HG03571 (cell line): ENCODE measurements around the gene PINLYP.
"Not testable (repeated sequence)": the region's sequence is repeated elsewhere in the genome, so short reads cannot be mapped to it uniquely, and the experiment has no call there.

Source experiments
- ATAC-seq: cut with Tn5 transposase; IDR thresholded peaks from one replicate; pipeline ENCODE4 v1.9.1; 2021; ENCODE audit not compliant: unreplicated experiment

PINLYP gene

DNA sequence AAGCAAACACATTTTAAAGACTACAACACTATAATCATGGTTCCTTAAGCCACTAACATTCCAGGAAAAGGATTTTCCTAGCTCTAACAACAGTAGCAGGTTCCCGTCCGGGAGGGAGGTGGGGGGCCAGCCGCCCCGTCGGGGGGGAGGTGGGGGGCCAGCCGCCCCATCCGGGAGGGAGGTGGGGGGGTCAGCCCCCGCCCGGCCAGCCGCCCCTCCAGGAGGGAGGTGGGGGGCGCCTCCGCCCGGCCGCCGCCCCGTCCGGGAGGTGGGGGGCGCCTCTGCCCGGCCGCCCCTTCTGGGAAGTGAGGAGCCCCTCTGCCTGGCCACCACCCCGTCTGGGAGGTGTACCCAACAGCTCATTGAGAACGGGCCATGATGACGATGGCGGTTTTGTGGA is 27.7 kb upstream of the PINLYP start:
- not testable (repeated sequence) for ATAC-seq

DNA sequence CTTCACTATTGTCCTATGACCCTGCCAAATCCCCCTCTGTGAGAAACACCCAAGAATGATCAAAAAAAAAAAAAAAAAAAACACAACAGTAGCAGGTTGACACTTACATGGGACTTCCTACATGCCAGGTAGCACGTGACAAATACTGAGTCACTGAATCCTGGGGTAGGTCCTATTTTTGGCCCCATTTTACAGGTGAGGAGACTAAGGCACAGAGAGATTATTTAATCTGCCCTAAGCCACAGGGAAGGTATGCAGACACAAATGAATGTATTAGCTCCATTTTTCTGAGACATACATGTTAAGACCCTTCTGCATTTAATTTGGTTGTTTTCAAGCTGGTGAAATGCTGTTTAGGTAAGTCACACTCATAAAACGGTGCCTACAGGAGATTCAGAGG is 26.9 kb upstream of the PINLYP start:
- ATAC-seq: no peak

DNA sequence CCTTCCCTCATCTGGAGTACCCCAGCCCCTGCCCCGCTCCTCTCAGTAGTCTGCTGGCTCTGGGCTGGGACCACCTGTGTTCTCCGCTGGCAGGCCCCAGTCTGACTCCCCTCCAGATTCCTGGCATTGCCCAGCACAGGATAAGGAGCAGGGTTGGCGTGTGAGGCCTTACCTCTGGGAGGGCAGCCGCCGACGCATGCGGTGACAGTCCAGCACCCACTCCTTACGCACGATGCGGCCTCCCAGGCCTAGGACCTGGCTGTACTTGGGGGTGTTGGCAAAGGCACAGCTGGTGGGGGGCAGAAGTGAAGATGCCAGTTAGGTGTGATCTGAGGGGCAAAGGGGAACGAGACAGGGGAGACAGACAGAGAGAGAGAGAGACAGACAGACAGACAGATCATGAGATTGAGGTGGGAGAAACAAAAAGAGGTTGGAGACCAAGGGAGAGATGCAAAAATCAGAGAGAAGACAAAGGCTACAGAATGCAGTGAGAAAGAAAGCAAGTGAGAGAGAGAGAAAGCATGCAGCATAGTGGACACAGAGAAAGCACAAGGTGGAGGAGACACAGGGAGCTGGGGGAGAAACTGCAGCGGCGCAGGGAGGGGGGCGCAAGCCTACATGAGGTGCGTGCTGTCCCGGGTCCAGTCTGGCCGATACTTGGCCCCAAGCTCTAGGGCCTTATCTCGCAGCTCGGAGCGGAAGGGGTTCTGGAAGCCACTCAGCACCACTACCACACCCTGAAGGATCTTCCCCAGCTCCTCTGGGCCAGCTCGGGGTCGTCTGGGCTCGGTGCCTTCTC is 24.0 kb upstream of the PINLYP start:
- no peak for ATAC-seq

DNA sequence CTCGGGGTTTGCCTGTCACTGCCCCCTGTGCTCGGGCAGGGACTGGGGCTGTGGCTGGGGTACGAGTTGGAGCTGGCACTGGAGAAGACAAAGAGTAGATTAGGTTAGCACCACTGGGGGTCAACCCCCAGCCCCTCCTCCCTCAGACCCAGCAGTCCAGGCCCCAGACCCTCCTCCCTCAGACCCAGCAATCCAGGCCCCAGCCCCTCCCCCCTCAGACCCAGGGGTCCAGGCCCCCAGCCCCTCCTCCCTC is 23.5 kb upstream of the PINLYP start:
- ATAC-seq: no peak

DNA sequence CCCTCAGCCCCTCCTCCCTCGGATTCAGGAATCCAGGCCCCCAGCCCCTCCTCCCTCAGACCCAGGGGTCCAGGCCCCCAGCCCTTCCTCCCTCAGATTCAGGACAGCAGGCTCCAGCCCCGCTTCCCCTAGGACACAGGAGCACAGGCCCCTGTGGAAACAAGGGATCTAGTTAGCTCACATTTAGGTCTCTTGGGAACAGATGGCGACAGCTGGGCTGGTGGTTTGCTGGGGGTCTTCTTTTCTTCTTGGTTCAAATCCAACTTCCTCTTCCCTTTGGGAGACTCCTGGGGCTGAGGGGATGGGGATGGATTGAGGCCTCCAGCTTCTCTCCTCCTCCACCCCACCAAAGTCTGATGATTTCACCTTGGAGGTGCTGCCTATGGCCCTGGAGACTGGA is 23.0 kb upstream of the PINLYP start:
- no peak for ATAC-seq

DNA sequence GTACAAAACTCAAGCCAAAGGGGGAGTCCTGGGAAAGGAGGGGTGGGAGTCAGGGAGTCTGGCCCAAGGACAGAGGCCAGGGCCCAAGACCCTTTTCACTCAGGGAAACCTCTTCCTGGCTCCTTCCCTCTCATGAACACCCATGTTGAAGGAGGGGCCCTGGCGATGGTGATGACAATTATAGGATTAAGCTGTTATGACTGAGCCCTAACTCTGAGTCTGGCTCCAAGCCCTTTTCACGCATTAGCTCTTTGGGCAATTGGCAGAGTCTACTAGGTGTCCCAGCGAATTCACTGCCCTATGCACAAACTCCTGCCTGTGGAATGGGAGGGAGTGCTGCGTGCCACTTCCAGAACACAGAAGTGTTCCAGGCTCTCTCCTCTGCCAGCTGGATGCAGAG is 21.9 kb upstream of the PINLYP start:
- ATAC-seq: no peak

DNA sequence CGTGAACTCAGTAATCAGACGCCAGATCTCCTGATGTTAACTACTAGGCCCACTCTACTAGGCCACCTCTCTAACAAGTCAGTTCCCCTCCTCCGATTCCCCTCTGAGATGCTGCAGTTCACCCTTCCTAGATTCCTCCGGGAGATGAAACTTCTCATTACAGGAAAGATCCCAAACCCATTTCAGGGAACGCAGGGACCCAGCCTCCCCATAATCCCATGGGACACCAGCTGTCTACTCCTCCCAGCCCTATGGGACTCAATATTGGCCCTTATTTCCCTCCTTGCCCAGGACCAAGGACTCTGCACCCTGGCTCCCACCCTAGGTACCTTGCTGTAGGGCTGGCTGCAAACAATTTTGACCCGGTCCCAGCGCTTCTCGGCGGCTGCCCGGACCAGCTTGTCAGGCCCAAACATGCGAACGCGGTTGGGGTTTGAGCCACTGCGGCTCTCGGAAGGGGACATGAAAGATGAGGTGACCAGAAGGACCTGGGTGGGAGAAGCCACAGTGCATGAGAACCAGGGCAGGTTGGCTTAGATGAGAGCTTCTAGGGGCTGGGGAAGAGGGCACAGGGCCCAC is 21.2 kb upstream of the PINLYP start:
- no peak for ATAC-seq

DNA sequence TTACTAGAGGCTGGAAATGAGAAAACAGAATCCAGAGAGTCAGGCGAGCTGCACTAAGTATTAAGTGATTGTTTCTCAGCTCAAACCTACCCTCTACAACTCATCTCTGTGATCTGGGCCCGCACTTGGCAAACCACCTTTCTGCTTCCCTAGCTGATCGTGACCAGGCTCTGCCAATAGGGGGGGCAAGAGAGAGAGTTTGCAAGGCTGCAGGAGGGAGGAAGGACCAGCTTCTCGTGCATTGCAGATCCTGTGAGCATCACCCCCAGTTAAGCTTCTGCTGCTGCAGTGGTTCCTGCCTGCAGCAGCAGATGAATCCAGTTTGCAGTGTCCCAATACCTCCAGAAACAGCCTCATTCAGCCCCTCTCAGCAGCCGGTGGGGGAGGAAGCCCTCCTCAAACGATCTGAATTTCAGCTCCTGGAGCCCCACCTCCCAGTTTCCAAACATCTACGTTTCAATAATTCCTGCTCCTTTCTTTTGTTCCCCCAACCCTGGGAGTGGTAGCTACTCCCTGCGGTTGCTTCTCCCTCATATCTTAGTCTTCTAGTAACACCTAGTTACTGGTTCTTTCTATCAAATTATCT is 20.3 kb upstream of the PINLYP start:
- ATAC-seq: no peak

DNA sequence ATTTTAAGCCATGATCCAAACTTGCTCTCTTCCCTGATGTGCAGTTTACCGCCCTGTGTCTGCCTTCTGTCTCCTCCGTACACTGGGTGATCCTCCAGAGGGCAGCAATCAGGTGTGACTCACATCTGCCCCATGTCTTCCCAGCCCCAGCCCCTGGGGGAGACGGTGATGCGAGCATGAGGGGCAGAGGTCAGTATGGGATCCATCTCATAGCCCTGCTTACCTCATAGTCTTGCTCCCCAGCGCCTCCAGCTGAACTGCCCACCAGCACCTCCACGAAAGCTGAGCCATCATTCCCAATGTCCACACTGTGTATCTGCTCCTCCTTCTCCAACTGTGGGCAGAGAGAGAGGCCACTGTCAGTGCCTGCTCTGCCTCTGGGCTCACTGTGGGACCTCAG is 14.9 kb upstream of the PINLYP start:
- ATAC-seq: no peak

DNA sequence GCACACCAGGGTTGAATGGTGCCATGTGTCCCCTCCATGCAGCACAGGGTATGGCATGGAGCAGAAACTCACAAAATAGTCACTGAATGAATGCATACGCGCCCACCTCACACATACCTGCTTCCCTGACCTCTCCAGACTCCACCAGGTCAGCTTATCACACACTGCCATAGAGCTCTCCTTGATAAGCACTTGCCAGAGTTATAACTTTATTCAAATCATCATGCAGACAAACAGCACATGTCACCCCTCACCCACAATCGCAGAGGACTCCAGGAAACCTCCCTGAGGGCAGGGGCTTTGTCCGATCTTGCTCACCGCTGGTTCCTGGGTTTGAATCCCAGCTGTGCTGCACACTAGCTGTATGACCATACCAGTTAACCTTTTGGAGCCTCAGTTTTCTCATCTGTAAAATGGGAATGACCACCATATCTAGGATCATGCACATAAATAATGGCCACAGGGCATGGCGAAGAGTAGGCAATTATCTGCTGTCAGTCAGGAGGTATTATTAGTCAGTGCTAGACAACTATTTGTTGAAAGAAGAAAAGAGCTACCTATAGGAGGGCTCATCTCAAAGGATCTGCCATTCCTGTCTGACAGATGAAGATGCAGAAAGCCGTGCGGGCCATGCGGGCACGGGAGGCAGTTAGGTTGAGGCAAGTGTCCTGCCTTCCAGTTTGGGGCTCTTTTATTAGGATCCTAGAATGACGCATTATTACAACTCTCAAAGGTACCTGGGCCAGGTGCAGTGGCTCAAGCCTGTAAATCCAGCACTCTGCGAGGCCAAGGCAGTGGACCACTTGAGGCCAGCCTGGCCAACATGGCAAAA is 14.2 kb upstream of the PINLYP start:
- no peak for ATAC-seq

DNA sequence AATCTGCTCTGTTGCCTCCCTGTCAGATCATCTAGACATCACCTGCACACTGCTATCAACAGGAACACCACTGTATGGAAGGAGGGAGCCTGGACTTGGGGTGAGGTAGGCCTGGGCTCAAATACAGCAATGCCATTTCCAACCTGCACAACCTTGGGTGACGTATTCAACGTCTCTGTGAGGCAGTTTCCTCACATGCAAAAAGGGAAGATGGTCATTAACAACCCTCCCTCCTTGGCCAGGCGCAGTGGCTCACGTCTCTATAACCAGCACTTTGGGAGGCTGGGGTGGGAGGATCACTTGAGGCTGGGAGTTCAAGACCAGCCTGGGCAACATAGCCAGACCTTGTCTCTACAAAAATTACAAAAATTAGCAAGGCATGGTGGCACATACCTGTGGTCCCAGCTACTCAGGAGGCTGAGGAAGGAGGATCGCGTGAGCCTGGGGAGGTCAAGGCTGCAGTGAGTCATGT is 13.3 kb upstream of the PINLYP start:
- ATAC-seq: no peak

DNA sequence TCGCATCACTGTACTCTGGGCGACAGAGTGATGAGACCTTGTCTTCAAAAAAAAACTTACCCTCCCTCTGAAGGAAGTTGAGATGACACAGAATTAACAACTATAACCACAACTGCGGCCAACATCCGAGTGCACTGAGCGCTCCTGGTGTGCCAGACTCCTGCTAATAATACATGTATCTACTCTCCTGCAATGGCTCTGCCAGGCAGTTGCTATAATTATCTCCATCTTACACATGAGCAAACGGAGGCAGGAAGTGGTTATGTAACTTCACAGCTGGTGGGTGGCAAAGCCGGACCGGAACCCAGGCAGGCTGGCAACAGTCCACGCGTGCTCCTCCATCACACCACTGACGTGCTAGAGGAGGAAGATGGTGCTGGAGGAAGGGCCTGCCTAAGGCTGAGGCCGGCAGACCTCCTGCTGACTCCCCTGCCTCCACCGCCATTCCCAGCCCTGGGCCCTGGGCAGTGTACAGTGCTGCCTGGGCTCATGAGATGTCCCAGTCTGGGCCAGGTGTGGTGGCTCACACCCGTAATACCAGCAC is 12.8 kb upstream of the PINLYP start:
- ATAC-seq: no peak

DNA sequence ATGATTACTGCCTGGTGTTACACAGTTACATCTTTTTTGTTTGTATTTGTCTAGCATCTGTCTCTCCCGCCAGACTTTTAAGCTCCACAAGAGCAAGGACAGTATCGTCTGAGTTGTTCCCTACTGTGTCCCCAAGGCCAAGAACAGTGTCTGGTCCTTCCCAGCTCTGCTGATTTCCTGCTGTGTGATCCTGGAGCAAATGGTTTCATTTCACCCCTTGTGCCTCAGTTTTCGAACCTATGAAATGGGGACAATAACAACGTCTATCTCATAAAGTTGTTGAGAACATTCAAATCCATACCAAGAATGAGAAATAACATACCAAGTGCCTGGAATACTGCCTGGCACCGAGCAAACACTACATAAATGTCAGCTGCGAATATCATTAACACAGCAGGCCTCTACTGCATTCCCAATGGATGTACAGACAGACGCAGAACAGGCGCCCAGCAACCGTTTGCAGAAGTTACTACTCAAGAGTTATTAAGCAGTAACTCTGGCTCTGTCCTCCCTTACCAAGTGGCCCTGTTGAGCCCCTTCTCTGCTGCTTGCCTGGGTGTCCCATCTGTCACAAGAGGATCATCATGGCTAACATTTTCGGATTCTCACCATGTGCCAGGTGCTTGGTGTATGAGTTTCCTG is 11.7 kb upstream of the PINLYP start:
- ATAC-seq: no peak

DNA sequence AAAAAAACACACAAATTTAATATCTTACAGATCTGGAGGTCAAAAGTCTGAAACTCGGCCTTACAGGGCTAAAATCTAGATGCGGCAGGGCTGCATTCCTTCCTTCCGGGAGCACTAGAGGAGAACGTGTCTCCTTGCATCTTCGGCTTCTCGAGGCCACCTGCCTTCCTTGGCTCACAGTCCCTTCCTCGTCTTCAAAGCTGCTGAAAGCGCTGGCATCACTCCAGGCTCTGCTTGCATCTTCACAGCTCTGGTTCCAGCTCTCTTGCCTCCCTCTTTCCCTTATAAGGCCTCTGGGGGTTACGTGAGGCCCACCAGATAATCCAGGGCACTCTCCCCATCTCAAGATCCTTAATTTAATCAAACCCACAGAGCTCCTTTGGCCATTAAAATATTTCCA is 10.8 kb upstream of the PINLYP start:
- no peak for ATAC-seq

DNA sequence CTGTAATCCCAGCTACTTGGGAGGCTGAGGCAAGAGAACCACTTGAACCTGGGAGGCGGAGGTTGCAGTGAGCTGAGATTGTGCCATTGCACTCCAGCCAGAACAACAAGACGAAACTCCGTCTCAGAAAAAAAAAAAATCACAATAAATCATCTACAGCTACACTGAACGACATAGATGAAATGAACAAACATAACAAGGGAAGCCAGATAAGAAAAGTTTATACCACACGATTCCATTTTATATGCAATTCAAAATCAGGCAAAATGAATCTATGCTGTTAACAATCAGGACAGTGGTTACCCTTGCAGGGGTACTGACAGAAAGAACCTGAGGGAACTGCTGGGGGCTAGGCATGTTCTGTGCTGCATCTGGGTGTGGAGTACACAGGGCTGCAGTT is 5.9 kb upstream of the PINLYP start:
- ATAC-seq: no peak

DNA sequence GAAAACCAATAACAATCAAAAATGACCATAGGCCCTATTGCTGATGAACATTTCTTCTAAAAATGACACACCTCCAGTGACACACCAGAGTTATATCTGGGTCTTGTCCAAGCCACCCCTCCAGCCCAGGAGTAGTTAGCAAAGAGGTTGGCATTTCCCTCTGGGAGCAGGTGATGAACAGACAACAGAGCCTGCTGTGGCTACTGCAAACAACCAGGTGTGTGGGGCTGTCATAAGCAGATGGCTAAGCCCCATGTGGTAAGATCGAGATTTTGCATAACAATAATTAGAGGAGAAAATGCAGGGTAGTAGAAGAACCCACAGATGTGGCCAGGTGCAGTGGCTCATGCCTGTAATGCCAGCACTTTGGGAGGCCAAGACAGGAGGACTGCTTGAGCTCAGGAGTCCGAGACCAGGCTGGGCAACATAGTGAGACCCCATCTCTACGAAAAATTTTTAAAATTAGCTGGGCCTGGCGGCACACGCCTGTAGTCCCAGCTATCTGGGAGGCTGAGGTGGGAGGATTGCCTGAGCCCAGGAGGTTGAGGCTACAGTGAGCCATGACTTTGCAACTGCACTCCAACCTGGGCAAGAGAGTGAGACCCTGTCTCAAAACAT is 5.3 kb upstream of the PINLYP start:
- ATAC-seq: no peak

DNA sequence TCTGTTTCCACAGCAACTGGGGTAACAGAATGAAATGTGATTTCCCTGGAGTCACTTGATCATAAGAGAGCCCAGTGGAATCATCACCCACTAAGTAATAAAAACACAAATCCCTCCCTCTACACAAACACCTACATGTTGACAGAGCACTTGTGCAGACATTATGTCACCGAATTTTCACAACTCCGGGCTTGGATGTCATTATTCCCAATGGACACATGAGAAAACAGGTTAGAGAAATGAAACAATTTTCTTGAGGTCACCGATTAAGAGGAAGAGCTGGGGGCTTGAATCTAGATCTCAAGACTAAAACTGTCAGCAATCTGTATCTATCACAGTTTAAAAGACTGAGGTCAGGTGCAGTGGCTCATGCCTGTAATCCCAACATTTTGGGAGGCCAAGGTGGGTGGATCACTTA is 3.4 kb upstream of the PINLYP start:
- no peak for ATAC-seq

DNA sequence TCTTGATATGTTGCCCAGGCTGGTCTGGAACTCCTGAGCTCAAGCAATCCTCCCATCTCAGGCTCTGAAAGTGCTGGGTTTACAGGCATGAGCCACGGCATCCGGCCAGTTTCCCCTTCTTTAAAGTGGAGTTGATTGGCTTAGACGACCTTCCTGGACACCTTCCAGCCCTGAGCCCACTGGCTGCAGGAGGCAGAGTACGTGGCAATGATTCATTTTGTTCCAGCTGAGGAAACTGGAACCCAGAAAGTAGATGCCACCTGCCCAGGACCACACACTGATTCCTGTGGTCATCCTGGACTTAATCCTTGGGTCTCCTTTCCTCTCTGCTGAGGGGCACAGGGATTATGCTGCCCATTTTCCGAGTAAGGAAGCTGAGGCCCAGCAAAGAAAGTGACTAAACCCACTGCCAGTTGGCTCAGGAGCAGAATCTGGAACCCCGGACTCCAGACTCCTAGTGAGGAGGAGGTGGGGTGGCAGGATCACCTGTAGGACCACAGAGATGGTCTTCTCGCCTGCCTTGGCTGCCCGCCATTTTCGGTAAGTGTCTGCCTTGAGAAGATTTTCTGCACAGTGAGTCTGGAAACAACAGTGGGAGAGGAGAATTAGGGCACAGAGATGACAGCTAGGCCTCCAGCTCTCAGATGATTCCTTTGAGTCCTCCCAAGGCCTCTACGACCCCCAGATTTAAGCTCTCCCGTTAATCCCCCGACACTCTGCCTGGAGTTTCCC is 1.0 kb upstream of the PINLYP start:
- ATAC-seq: no peak

DNA sequence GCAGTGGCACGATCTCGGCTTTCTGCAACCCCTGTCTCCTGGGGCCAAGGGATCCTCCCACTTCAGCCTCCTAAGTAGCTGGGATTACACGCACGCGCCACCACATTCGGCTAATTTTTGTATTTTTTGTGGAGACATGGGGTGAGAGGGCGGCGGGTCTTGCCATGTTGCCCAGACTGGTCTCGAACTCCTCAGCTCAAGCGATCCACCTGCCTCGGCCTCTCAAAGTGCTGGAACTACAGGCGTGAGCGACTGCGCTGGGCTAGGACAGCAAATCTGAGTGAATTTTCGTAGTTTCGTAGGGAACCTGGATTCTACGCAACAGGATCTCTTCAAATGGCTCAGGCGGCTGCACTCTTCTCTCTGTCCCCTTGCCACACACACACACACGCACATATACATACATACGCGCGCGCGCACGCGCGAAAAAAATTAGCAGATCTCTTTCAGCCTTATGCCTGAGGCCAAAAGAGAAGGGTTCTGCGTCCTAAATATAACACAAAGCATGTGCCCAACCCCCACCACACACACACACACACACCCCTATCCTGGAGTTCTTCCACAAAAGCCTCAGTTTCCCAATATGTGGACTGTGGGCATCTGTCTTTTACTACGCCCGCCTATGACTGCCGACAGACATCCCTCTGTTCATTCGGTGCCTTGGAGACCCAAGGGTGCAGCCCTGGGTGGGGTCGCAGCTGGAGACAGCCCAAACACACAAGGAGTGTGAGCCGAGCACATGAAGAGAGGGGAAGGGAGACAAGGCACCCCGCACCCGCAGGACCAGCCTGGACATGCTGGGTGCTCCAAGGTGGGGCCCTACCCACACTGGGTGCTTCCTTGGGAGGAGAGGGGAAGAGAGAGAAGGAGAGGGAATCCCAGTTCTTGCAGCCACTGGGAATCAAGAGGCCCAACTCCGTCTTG is 616 bp downstream of the PINLYP start:
- no peak for ATAC-seq
